Measurements from ENCODE around the gene DIS3L2. TPM values are rescaled to one million over a fixed set of nuclear protein-coding genes. Genes with fewer than 3 reads are reported as not detected.

The DIS3L2 gene
- total and polyA plus RNA-seq, 2 of the 4 experiments (the other 2 are of a cell fraction): 14.7 to 19.2 TPM

- no peak overlapping the region for H4K5ac ChIP-seq (ENCODE audit: low read depth, low read length)
- dilution Hi-C loops (cut with HindIII; ENCODE audit: low sequenced_read_pairs, unreplicated experiment): no loop called here
- H4K20me1 ChIP-seq (ENCODE audit: insufficient read depth, low read length): no peaks in the 10 kb centered on the region
- H3K9me3 ChIP-seq (ENCODE audit: control insufficient read depth, insufficient read depth, low read length): no peaks in the 10 kb centered on the region
- ChIA-PET CTCF (no interaction called here), POLR2A (ENCODE audit: unreplicated experiment) (no interaction called here)
- H3K14ac ChIP-seq (replicated peaks; ENCODE audit: low read depth, low read length): no peak overlapping the region
- BruUV-seq (replicated peaks): no TSS peak
- H3K27ac ChIP-seq (ENCODE audit: insufficient read depth, low read length): no peak overlapping the region
- no peak overlapping the region for H2AK9ac ChIP-seq (replicated peaks; ENCODE audit: low read depth, low read length, poor library complexity)
- H4K8ac ChIP-seq (ENCODE audit: low read depth in 2 of 2, low read length in 2 of 2): no peak overlapping the region
- no peak overlapping the region for H3K23ac ChIP-seq (ENCODE audit: low read depth, low read length)
- no peak for ATAC-seq (ENCODE audit: low read depth)
- no peaks in the 10 kb centered on the region for H3K27me3 ChIP-seq (ENCODE audit: control insufficient read depth, insufficient read depth, low read length)
- intact Hi-C loops (cut with micrococcal nuclease): no loop called here
- no peaks in the 10 kb centered on the region for H3K4me1 ChIP-seq (ENCODE audit: control insufficient read depth, insufficient read depth, low read length)
- H3K9me1 ChIP-seq (ENCODE audit: insufficient read depth, low read length): peaks cover 7% of the 10 kb centered on the region; the same call in 1 of the 2 replicates
- no peak overlapping the region for H2BK15ac ChIP-seq (ENCODE audit: low read depth, low read length)
- H3K4me2 ChIP-seq (ENCODE audit: low read depth, low read length): no peak overlapping the region
- no peaks in the 10 kb centered on the region for H3K79me1 ChIP-seq (ENCODE audit: low read depth in 1 of 2, low read length in 2 of 2)
- no peak overlapping the region for H4K91ac ChIP-seq (ENCODE audit: insufficient read depth, low read depth, low read length)
- WGBS, 2 experiments (ENCODE audit: extremely low coverage in 2 of 2, insufficient read length in 1 of 2): 93% methylated on average over 6 of the region's 12 CpGs; no CpG with 5 or more reads in 1 of the 2 experiments
- H3K36me3 ChIP-seq (ENCODE audit: control insufficient read depth, insufficient read depth, low read length): no peaks in the 10 kb centered on the region
- H3K56ac ChIP-seq (ENCODE audit: extremely low read depth, insufficient read depth, low read length): no peak overlapping the region
- no peak overlapping the region for H2AK5ac ChIP-seq (ENCODE audit: low read depth, low read length)
- no peak overlapping the region for H2BK20ac ChIP-seq (ENCODE audit: low read depth, low read length)
- no peak overlapping the region for H2BK120ac ChIP-seq (ENCODE audit: low read depth, low read length)
- peak; percentile 30 for DNase-seq
- no peak overlapping the region for H3K18ac ChIP-seq (ENCODE audit: low read depth, low read length)
- H3K9ac ChIP-seq (ENCODE audit: low read depth, low read length): no peak overlapping the region
- in situ Hi-C loops (cut with MboI; ENCODE audit: low sequenced_read_pairs): loop anchor here (5.0 kb wide), 1 partner anchor 408 kb away; no protein-coding TSS in a partner anchor
- TF ChIP-seq CTCF (conservative IDR thresholded peaks at IDR 0.05; ENCODE audit: low read depth, low read length): no peak
- TF ChIP-seq FOS (IDR thresholded peaks at IDR 0.05; ENCODE audit: low read depth, low read length): no peak
- no peak for TF ChIP-seq MXI1 (IDR thresholded peaks at IDR 0.05; ENCODE audit: borderline replicate concordance, low read depth, low read length)
- TF ChIP-seq CEBPB (IDR thresholded peaks at IDR 0.05; ENCODE audit: low read depth, low read length): no peak
- TF ChIP-seq SMC3 (IDR thresholded peaks at IDR 0.05; ENCODE audit: low read depth, low read length): no peak
- no peak for TF ChIP-seq POLR2A (IDR thresholded peaks at IDR 0.05; ENCODE audit: low read depth, low read length)
- TF ChIP-seq CHD1 (IDR thresholded peaks at IDR 0.05; ENCODE audit: low read depth, low read length): no peak
- no peak for TF ChIP-seq RCOR1 (IDR thresholded peaks at IDR 0.05; ENCODE audit: insufficient replicate concordance, low read length)
- no peak for TF ChIP-seq MAFK (IDR thresholded peaks at IDR 0.05; ENCODE audit: low read depth, low read length)
- TF ChIP-seq NFE2L2 (IDR thresholded peaks at IDR 0.05; ENCODE audit: low read depth, low read length): no peak
- H3K4ac ChIP-seq (ENCODE audit: low read depth, low read length): no peak overlapping the region
- no peak overlapping the region for H2AFZ ChIP-seq (replicated peaks; ENCODE audit: low read length, poor library complexity)
- H2BK5ac ChIP-seq (ENCODE audit: low read depth, low read length, poor library complexity, severe bottlenecking): no peak overlapping the region
- no peak overlapping the region for H3K4me3 ChIP-seq (ENCODE audit: insufficient read depth, low read depth, low read length)
These were observed 353.8 kb downstream of the DIS3L2 start for GRCh38 chr2:232315049-232315922.
